ENCODE results near the gene TMEM94.

Gene TMEM94

GRCh38 chr17:75465039-75465438, 8.6 kb downstream of the TMEM94 start:
- H3K36me3 ChIP-seq, result no peaks in the 10 kb centered on the region
- H3K9me3 ChIP-seq, result no peaks in the 10 kb centered on the region
- H3K4me1 ChIP-seq, result 0 out of 2 replicates have a peak, but pooled peaks cover 2% of the 10 kb centered on the region
- no peak for DNase-seq
- H3K4me3 ChIP-seq (ENCODE audit: low read depth, low read length), result no peak overlapping the region
- no peak for TF ChIP-seq CTCF (IDR thresholded peaks at IDR 0.05; ENCODE audit: low read depth, low read length)
- no peaks in the 10 kb centered on the region for H3K27me3 ChIP-seq

GRCh38 chr17:75468291-75468754, 11.9 kb downstream of the TMEM94 start:
- H3K27me3 ChIP-seq, result no peaks in the 10 kb centered on the region
- H3K36me3 ChIP-seq, result peaks cover 7% of the 10 kb centered on the region
- H3K4me1 ChIP-seq, result 0 out of 2 replicates have a peak, but pooled peaks cover under 1% of the 10 kb centered on the region
- TF ChIP-seq CTCF (IDR thresholded peaks at IDR 0.05; ENCODE audit: low read depth, low read length), result no peak
- no peaks in the 10 kb centered on the region for H3K9me3 ChIP-seq
- H3K4me3 ChIP-seq (ENCODE audit: low read depth, low read length), result no peak overlapping the region
- DNase-seq, result no peak

- Histone ChIP-seq H3K4me1 (no peaks in the 10 kb centered on the region), H3K4me3 (ENCODE audit: low read depth, low read length) (no peak overlapping the region), H3K27me3 (no peaks in the 10 kb centered on the region), H3K36me3 (peaks cover 12% of the 10 kb centered on the region), H3K9me3 (no peaks in the 10 kb centered on the region)
- TF ChIP-seq CTCF (IDR thresholded peaks at IDR 0.05; ENCODE audit: low read depth, low read length), result no peak
- DNase-seq, result no peak
Observed at GRCh38 chr17:75468779-75469373, 12.4 kb downstream of the TMEM94 start.

DNA sequence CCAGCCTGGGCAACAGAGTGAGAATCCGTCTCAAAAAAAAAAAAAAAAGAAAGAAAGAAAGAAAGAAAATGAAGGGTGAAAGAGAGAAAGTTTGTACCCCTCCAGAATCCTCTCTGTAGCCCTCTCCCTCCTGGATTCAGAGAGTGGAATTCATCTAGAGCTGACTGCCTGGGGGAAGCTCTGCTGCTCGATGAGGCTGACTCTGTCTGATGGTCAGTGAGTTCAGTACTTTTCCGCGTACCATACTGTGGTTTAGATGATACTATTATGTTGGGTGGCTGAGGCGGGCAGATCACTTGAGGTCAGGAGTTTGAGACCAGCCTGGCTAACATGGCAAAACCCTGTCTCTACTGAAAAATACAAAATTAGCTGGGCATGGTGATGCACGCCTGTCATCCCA, 14.8 kb downstream of the TMEM94 start:
- H3K9me3 ChIP-seq, result no peaks in the 10 kb centered on the region
- peaks cover 12% of the 10 kb centered on the region for H3K36me3 ChIP-seq
- no peak for DNase-seq
- H3K4me3 ChIP-seq (ENCODE audit: low read depth, low read length), result no peak overlapping the region
- no peak for TF ChIP-seq CTCF (IDR thresholded peaks at IDR 0.05; ENCODE audit: low read depth, low read length)
- H3K4me1 ChIP-seq, result no peaks in the 10 kb centered on the region
- no peaks in the 10 kb centered on the region for H3K27me3 ChIP-seq

- Histone ChIP-seq H3K27me3 (no peaks in the 10 kb centered on the region), H3K9me3 (no peaks in the 10 kb centered on the region), H3K36me3 (peaks cover 12% of the 10 kb centered on the region), H3K4me3 (ENCODE audit: low read depth, low read length) (no peak overlapping the region), H3K4me1 (no peaks in the 10 kb centered on the region)
- no peak for TF ChIP-seq CTCF (IDR thresholded peaks at IDR 0.05; ENCODE audit: low read depth, low read length)
- DNase-seq, result no peak
Observed at GRCh38 chr17:75472119-75472518, 15.7 kb downstream of the TMEM94 start.

DNA sequence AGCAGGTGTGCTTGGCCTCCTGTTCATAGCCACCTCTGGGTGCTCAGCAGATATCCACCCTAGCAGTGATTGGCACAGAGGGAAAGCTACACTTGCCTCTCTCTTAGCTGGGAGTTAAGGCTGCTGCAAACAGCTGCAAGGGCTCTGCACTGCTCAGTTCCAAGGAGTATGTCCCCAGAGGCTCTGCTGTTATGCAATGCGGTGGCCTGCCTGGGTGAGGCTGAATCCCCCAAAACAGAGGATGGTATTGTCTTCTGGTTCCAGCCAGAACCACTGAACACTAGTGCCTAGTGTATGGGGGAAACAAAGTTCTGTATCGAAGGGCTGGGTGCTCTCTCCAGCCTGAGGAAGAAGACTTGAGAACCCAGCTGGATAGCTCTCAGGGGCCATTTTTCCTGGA, 16.8 kb downstream of the TMEM94 start:
- DNase-seq, result no peak
- Histone ChIP-seq H3K36me3 (peaks cover 16% of the 10 kb centered on the region), H3K4me1 (no peaks in the 10 kb centered on the region)

More for the DNA sequence above, 16.8 kb downstream of the TMEM94 start:
- Histone ChIP-seq H3K4me3 (ENCODE audit: low read depth, low read length) (no peak overlapping the region), H3K9me3 (no peaks in the 10 kb centered on the region), H3K27me3 (no peaks in the 10 kb centered on the region)
- TF ChIP-seq CTCF (IDR thresholded peaks at IDR 0.05; ENCODE audit: low read depth, low read length), result no peak

All from BE2C (cell line).